A549 (cell line): ENCODE data around the gene HOXA5.

Experiments
- CEBPB ChIP-seq, 2 experiments: fragments of >200 bp in 1 of 2; sonication (Bioruptor Twin) in 1 of 2; formaldehyde crosslinking in 1 of 2; IDR thresholded peaks; 2 replicates each; pipeline ENCODE4 v1.6.1; 2012 to 2016
- JUN ChIP-seq, 2 experiments: fragments of >200 bp; sonication (Bioruptor Twin); formaldehyde crosslinking; IDR thresholded peaks; 2 replicates in 1 of 2; 3 replicates in 1 of 2; pipeline ENCODE4 v1.6.1; 2016 to 2017
- JUNB ChIP-seq: fragments of >200 bp; sonication (Bioruptor Twin); formaldehyde crosslinking; IDR thresholded peaks from 2 replicates; pipeline ENCODE4 v1.6.1; 2016
- RAD21 ChIP-seq, 2 experiments: fragments of >200 bp in 1 of 2; sonication (Bioruptor Twin) in 1 of 2; formaldehyde crosslinking in 1 of 2; IDR thresholded peaks in 1 of 2; conservative IDR thresholded peaks in 1 of 2; 2 replicates in 1 of 2; 3 replicates in 1 of 2; pipeline ENCODE4 v1.6.1; 2012 to 2018; ENCODE audit warnings: inconsistent platforms in 1 of 2
- TF ChIP-seq, protein P1 (sequence below): fragments of >200 bp; sonication (Bioruptor Twin); formaldehyde crosslinking; IDR thresholded peaks from 3 replicates; pipeline ENCODE4 v1.5.1; 2016
- TF ChIP-seq, protein P2 (sequence below): IDR thresholded peaks from 2 replicates; pipeline ENCODE4 v1.6.1; 2012

DNA sequence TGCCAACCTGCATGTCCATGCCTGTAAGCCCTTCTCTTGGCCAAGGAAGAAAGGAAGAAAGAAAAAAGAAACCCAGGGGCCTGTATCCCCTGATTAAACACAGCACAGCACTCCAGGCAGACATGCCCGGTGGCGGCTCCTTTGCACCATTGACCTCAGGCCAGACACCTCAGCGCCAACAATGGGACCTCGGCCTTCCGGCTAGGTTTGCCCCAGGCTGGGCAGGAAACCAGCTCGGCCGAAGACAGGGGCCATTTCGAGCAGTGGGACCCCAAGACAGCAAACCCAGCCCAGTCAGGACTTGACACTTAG lies 27.8 kb upstream of the HOXA5 start:
- TF ChIP-seq CEBPB (IDR thresholded peaks at IDR 0.05) (no peak), JUN (IDR thresholded peaks at IDR 0.05) (no peak), RAD21 (conservative IDR thresholded peaks at IDR 0.05 in 1 of 2, IDR thresholded peaks at IDR 0.05 in 1 of 2) (no peak), JUNB (no peak)
- TF ChIP-seq, protein P1, sequence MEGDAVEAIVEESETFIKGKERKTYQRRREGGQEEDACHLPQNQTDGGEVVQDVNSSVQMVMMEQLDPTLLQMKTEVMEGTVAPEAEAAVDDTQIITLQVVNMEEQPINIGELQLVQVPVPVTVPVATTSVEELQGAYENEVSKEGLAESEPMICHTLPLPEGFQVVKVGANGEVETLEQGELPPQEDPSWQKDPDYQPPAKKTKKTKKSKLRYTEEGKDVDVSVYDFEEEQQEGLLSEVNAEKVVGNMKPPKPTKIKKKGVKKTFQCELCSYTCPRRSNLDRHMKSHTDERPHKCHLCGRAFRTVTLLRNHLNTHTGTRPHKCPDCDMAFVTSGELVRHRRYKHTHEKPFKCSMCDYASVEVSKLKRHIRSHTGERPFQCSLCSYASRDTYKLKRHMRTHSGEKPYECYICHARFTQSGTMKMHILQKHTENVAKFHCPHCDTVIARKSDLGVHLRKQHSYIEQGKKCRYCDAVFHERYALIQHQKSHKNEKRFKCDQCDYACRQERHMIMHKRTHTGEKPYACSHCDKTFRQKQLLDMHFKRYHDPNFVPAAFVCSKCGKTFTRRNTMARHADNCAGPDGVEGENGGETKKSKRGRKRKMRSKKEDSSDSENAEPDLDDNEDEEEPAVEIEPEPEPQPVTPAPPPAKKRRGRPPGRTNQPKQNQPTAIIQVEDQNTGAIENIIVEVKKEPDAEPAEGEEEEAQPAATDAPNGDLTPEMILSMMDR: no peak
- TF ChIP-seq, protein P2, sequence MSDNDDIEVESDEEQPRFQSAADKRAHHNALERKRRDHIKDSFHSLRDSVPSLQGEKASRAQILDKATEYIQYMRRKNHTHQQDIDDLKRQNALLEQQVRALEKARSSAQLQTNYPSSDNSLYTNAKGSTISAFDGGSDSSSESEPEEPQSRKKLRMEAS: no peak
